ENCODE measurements around the gene ABCD2. TPM values are rescaled to one million over a fixed set of nuclear protein-coding genes. Genes with fewer than 3 reads are reported as not detected.
"Not testable (repeated sequence)": the region's sequence is repeated elsewhere in the genome, so short reads cannot be mapped to it uniquely, and the experiment has no call there.

Gene ABCD2
- total RNA-seq, 1 donor from 2014 or later: 0.70 TPM

DNA sequence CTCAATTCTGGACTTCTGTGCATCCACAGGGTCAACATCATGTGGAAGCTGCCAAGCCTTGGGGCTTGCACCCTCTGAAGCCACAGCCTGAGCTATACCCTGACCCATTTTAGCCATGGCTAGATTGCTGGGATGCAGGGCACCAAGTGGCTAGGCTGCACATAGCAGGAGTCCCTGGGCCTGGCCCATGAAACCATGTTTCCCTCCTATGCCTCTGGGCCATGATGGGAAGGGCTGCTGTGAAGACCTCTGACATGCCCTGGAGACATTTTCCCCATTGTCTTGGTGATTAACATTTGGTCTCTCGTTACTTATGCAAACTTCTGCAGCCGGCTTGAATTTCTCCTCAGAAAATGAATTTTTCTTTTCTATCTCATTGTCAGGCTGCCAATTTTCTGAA, 92.6 kb downstream of the ABCD2 start:
- Mint-ChIP-seq H3K4me1 (no peaks in the 10 kb centered on the region), H3K27ac (ENCODE audit: unreplicated experiment) (no peak overlapping the region), H3K27me3 (ENCODE audit: low read depth) (no peaks in the 10 kb centered on the region), H3K36me3 (ENCODE audit: low read depth) (peaks cover 3% of the 10 kb centered on the region), H3K4me3 (no peak overlapping the region), H3K9me3 (peaks cover 11% of the 10 kb centered on the region)
- no peak for DNase-seq (ENCODE audit: low read depth, low spot score)
- TF ChIP-seq, protein P1, sequence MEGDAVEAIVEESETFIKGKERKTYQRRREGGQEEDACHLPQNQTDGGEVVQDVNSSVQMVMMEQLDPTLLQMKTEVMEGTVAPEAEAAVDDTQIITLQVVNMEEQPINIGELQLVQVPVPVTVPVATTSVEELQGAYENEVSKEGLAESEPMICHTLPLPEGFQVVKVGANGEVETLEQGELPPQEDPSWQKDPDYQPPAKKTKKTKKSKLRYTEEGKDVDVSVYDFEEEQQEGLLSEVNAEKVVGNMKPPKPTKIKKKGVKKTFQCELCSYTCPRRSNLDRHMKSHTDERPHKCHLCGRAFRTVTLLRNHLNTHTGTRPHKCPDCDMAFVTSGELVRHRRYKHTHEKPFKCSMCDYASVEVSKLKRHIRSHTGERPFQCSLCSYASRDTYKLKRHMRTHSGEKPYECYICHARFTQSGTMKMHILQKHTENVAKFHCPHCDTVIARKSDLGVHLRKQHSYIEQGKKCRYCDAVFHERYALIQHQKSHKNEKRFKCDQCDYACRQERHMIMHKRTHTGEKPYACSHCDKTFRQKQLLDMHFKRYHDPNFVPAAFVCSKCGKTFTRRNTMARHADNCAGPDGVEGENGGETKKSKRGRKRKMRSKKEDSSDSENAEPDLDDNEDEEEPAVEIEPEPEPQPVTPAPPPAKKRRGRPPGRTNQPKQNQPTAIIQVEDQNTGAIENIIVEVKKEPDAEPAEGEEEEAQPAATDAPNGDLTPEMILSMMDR (conservative IDR thresholded peaks at IDR 0.05): no peak

DNA sequence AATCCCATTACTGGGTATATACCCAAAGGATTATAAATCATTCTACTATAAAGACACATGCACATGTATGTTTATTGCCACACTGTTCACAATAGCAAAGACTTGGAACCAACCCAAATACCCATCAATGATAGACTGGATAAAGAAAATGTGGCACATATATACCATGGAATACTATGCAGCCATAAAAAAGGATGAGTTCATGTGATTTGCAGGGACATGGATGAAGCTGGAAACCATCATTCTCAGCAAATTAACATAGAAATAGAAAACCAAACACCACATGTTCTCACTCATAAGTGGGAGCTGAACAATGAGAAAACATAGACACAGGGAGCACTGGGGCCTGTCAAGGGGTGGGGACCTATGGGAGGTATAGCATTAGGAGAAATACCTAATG, 97.4 kb downstream of the ABCD2 start:
- not testable (repeated sequence) for H3K4me1 Mint-ChIP-seq; H3K36me3 Mint-ChIP-seq (ENCODE audit: low read depth); H3K27ac Mint-ChIP-seq (ENCODE audit: unreplicated experiment); H3K27me3 Mint-ChIP-seq (ENCODE audit: low read depth); DNase-seq (ENCODE audit: low read depth, low spot score); H3K4me3 Mint-ChIP-seq
- H3K9me3 Mint-ChIP-seq: peaks cover 11% of the 10 kb centered on the region

DNA sequence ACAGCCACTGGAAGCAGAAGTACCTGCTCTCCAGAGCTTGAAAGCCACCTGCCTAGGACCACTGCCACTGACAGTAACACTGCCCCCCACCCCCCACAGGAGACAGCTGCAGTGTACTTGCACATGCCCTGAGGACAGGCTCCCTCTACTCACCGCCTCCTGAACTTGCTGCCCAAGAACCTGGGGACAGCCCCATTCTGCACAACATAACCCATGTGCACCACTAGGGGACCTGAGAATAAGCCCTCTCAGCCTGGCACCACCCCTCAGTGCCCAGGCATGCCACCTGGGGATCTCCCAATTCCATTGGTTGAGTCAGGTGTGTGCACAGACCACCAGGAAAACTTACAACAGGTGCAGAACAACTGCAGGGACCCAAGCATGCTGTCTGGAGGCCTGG, 109.6 kb downstream of the ABCD2 start:
- TF ChIP-seq, protein P1 (conservative IDR thresholded peaks at IDR 0.05): no peak
- DNase-seq (ENCODE audit: low read depth, low spot score): no peak
- peaks cover 3% of the 10 kb centered on the region for H3K4me1 Mint-ChIP-seq
- no peak overlapping the region for H3K27ac Mint-ChIP-seq (ENCODE audit: unreplicated experiment)
- H3K27me3 Mint-ChIP-seq (ENCODE audit: low read depth): no peaks in the 10 kb centered on the region
- H3K4me3 Mint-ChIP-seq: no peak overlapping the region
- H3K9me3 Mint-ChIP-seq: peaks cover 18% of the 10 kb centered on the region
- H3K36me3 Mint-ChIP-seq (ENCODE audit: low read depth): peaks cover 20% of the 10 kb centered on the region

DNA sequence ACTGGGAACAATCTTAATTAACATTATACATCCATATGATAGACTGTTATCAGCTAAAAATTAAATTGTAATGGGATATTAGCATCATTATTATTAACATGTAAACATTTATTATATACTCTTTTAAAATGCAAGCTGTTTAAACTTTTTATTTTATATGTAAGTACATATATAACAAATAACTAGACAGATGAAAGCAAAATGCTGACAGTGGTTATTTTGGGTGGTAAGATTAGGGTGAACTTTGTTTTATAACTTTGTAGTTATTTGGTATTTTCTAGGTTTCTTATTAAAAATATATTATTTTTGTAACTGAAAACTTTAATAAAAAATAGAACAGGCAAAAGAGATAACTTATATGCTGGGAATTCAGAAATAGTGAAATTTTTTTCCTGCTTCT, 114.0 kb downstream of the ABCD2 start:
- no peaks in the 10 kb centered on the region for H3K9me3 Mint-ChIP-seq
- peaks cover 4% of the 10 kb centered on the region for H3K36me3 Mint-ChIP-seq (ENCODE audit: low read depth)
- H3K4me1 Mint-ChIP-seq: peaks cover 24% of the 10 kb centered on the region
- H3K27ac Mint-ChIP-seq (ENCODE audit: unreplicated experiment): no peak overlapping the region
- TF ChIP-seq, protein P1 (conservative IDR thresholded peaks at IDR 0.05): no peak
- H3K27me3 Mint-ChIP-seq (ENCODE audit: low read depth): no peaks in the 10 kb centered on the region
- no peak for DNase-seq (ENCODE audit: low read depth, low spot score)
- no peak overlapping the region for H3K4me3 Mint-ChIP-seq

DNA sequence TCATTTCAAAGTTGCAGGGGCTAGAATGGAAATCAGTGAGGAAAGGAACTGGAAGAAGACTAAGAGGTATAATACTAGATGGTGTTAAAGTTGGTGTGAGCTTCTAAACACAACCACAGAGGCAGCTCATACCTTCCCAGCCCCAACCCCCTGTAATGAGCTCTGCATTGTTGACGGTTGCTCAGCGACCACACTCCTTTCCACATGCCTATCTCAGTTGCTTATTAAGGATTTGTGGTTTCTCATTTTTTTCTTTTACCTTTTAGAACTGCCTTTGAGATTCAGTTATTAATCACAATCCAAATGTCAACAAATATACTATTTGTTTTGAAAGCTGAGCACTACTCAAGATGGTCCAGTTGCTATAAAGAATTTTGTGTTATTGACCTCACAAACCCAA, 114.6 kb downstream of the ABCD2 start:
- Mint-ChIP-seq H3K4me3 (no peak overlapping the region), H3K27me3 (ENCODE audit: low read depth) (no peaks in the 10 kb centered on the region)
- DNase-seq (ENCODE audit: low read depth, low spot score): no peak

DNA sequence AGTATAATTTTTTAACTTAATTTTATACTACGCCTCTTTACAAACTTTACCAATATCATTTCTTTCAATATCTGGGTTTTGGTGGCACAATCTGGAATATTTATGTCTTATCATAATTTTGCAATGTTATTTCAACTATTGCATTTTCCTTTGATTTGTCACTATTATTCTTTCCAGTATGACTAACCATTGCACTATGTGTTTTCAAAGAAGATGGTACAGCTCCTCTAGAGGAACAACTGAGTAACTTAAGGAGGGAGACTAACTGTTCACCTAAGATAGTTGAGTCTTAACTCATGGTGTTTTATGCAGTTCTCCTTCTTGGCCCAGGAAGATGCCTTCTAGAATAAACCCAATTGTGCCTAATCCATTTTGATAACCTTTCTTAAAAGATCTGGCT, 116.2 kb downstream of the ABCD2 start:
- Mint-ChIP-seq H3K27me3 (ENCODE audit: low read depth) (no peaks in the 10 kb centered on the region), H3K9me3 (no peaks in the 10 kb centered on the region), H3K4me3 (no peak overlapping the region), H3K4me1 (peaks cover 24% of the 10 kb centered on the region), H3K36me3 (ENCODE audit: low read depth) (no peaks in the 10 kb centered on the region), H3K27ac (ENCODE audit: unreplicated experiment) (no peak overlapping the region)
- TF ChIP-seq, protein P1 (conservative IDR thresholded peaks at IDR 0.05): peak; percentile 27
- DNase-seq (ENCODE audit: low read depth, low spot score): no peak

More for the DNA sequence above, 114.6 kb downstream of the ABCD2 start:
- peaks cover 3% of the 10 kb centered on the region for H3K36me3 Mint-ChIP-seq (ENCODE audit: low read depth)
- H3K4me1 Mint-ChIP-seq: peaks cover 24% of the 10 kb centered on the region
- no peak overlapping the region for H3K27ac Mint-ChIP-seq (ENCODE audit: unreplicated experiment)
- TF ChIP-seq, protein P1 (conservative IDR thresholded peaks at IDR 0.05): no peak
- H3K9me3 Mint-ChIP-seq: no peaks in the 10 kb centered on the region

Measured in neural crest cell (in vitro differentiated cells).